ENCODE data around the gene UBE4A. TPM values are rescaled to one million over a fixed set of nuclear protein-coding genes. Genes with fewer than 3 reads are reported as not detected.

UBE4A gene
- total and polyA plus RNA-seq, 9 of the 15 experiments (the other 6 are each of a cell fraction or from before 2014, with no cell fraction given): 13.5 to 45.2 (median 26.8) TPM

GRCh38 chr11:118435893-118436624 lies 76.7 kb downstream of the UBE4A start, which contains the start of gene KMT2A (continued):
- TF ChIP-seq, protein P1, sequence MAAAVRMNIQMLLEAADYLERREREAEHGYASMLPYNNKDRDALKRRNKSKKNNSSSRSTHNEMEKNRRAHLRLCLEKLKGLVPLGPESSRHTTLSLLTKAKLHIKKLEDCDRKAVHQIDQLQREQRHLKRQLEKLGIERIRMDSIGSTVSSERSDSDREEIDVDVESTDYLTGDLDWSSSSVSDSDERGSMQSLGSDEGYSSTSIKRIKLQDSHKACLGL (CRISPR knock-in tag; IDR thresholded peaks at IDR 0.05; ENCODE audit: borderline replicate concordance, poor library complexity, severe bottlenecking): no peak
- TF ChIP-seq JUND (IDR thresholded peaks at IDR 0.05; ENCODE audit: borderline replicate concordance, low read depth, low read length): peak; percentile 56
- no peak; the same call in 2 of the 3 replicates for TF ChIP-seq JUND (tag; IDR thresholded peaks at IDR 0.05; ENCODE audit: borderline replicate concordance, low read depth, low read length)
- TF ChIP-seq THAP12 (CRISPR knock-in tag; IDR thresholded peaks at IDR 0.05): peak; percentile 88
- no peak for TF ChIP-seq ZNF143 (CRISPR knock-in tag; IDR thresholded peaks at IDR 0.05)
- no peak for TF ChIP-seq POU5F1 (IDR thresholded peaks at IDR 0.05; ENCODE audit: borderline replicate concordance, low read depth, low read length, partially characterized antibody)
- peak; percentile 81 for TF ChIP-seq ZNF766 (CRISPR knock-in tag; conservative IDR thresholded peaks at IDR 0.05)
- TF ChIP-seq ETV5 (CRISPR knock-in tag; IDR thresholded peaks at IDR 0.05; ENCODE audit: low read depth): no peak
- peak; percentile 58 for TF ChIP-seq HNRNPLL (IDR thresholded peaks at IDR 0.05; ENCODE audit: low read depth, low read length, poor library complexity, severe bottlenecking)
- TF ChIP-seq, protein P2, sequence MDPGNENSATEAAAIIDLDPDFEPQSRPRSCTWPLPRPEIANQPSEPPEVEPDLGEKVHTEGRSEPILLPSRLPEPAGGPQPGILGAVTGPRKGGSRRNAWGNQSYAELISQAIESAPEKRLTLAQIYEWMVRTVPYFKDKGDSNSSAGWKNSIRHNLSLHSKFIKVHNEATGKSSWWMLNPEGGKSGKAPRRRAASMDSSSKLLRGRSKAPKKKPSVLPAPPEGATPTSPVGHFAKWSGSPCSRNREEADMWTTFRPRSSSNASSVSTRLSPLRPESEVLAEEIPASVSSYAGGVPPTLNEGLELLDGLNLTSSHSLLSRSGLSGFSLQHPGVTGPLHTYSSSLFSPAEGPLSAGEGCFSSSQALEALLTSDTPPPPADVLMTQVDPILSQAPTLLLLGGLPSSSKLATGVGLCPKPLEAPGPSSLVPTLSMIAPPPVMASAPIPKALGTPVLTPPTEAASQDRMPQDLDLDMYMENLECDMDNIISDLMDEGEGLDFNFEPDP (CRISPR knock-in tag; IDR thresholded peaks at IDR 0.05): no peak
- no peak for TF ChIP-seq SLC30A9 (CRISPR knock-in tag; IDR thresholded peaks at IDR 0.05)
- no peak for TF ChIP-seq ZC3H4 (CRISPR knock-in tag; IDR thresholded peaks at IDR 0.05; ENCODE audit: borderline replicate concordance)
- peak; percentile 81 for TF ChIP-seq GATAD2B (IDR thresholded peaks at IDR 0.05; ENCODE audit: borderline replicate concordance)
- peak in 1 of 2 experiments; percentile 99; a peak in 2 of 4 replicates for TF ChIP-seq TBL1XR1 (IDR thresholded peaks at IDR 0.05; ENCODE audit: low read length in 2 of 2)
- no peak for TF ChIP-seq TAF15 (IDR thresholded peaks at IDR 0.05; ENCODE audit: low read depth, low read length)
- no peak for TF ChIP-seq ZNF24 (IDR thresholded peaks at IDR 0.05)
- TF ChIP-seq FOXA1 (IDR thresholded peaks at IDR 0.05; ENCODE audit: borderline replicate concordance): no peak
- TF ChIP-seq ZNF699 (CRISPR knock-in tag; IDR thresholded peaks at IDR 0.05; ENCODE audit: insufficient replicate concordance): no peak
- TF ChIP-seq, protein P3, sequence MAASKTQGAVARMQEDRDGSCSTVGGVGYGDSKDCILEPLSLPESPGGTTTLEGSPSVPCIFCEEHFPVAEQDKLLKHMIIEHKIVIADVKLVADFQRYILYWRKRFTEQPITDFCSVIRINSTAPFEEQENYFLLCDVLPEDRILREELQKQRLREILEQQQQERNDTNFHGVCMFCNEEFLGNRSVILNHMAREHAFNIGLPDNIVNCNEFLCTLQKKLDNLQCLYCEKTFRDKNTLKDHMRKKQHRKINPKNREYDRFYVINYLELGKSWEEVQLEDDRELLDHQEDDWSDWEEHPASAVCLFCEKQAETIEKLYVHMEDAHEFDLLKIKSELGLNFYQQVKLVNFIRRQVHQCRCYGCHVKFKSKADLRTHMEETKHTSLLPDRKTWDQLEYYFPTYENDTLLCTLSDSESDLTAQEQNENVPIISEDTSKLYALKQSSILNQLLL (CRISPR knock-in tag; IDR thresholded peaks at IDR 0.05; ENCODE audit: borderline replicate concordance): no peak
- TF ChIP-seq SAFB (IDR thresholded peaks at IDR 0.05; ENCODE audit: borderline replicate concordance, low read depth, low read length): no peak
- peak; percentile 99 for TF ChIP-seq KLF13 (tag; IDR thresholded peaks at IDR 0.05; ENCODE audit: borderline replicate concordance, low read depth)

Data from K562 (cell line).